CD4-positive, alpha-beta memory T cell (primary cell): Measurements from ENCODE around the gene PIP5K1C. TPM values are rescaled to one million over a fixed set of nuclear protein-coding genes. Genes with fewer than 3 reads are reported as not detected.

Experiments
- CTCF ChIA-PET: fragments of 350-600 bp; sonication (Branson Sonifier 250); formaldehyde crosslinking; loops from one replicate; lab custom pipeline; 2021; ENCODE audit warnings: inconsistent platforms; ENCODE audit not compliant: partially characterized antibody; lab: Charles Lee
- POLR2A ChIA-PET: fragments of 350-600 bp; sonication (Branson Sonifier 250); formaldehyde crosslinking; loops from one replicate; lab custom pipeline; 2021; ENCODE audit not compliant: partially characterized antibody; lab: Charles Lee
- DNase-seq, 5 donors: peaks; one replicate each; pipeline versions ENCODE4 v3.0.0 to v3.0.0-alpha.2; 2020 to 2022; ENCODE audit warnings: mixed read lengths in 1 of 5
- H3K27ac ChIP-seq: one replicate; pipeline ENCODE4 v1.7.0; 2013; ENCODE audit warnings: low read depth, low read length
- H3K27me3 ChIP-seq: 2 replicates; pipeline ENCODE4 v1.7.0; 2013; ENCODE audit warnings: mild to moderate bottlenecking, low read length, moderate library complexity; ENCODE audit not compliant: insufficient read depth
- H3K36me3 ChIP-seq: 2 replicates; pipeline ENCODE4 v1.7.0; 2013; ENCODE audit warnings: mild to moderate bottlenecking, low read length, moderate library complexity; ENCODE audit not compliant: insufficient read depth
- H3K4me1 ChIP-seq: 2 replicates; pipeline ENCODE4 v1.7.0; 2013; ENCODE audit warnings: mild to moderate bottlenecking, low read length, moderate library complexity; ENCODE audit not compliant: insufficient read depth
- H3K4me3 ChIP-seq, 2 donors: one replicate each; pipeline ENCODE4 v1.7.0; 2013; ENCODE audit warnings: low read length in 2 of 2, mild to moderate bottlenecking in 1 of 2
- H3K9me3 ChIP-seq, 2 donors: one replicate each; pipeline ENCODE4 v1.7.0; 2013; ENCODE audit warnings: low read length in 2 of 2, control low read depth in 1 of 2; ENCODE audit not compliant: control insufficient read depth in 1 of 2
- H3K27ac Mint-ChIP-seq, 7 donors: one replicate each; pipeline ENCODE4 v1.8.0; 2020 to 2021; ENCODE audit warnings: mixed read lengths in 7 of 7, mild to moderate bottlenecking in 6 of 7, inconsistent platforms in 3 of 7, moderate library complexity in 3 of 7
- H3K27me3 Mint-ChIP-seq, 2 donors: one replicate each; pipeline ENCODE4 v1.8.0; 2020 to 2021; ENCODE audit warnings: mixed read lengths in 2 of 2
- H3K36me3 Mint-ChIP-seq, 2 donors: one replicate each; pipeline ENCODE4 v1.8.0; 2020 to 2021; ENCODE audit warnings: mixed read lengths in 2 of 2, inconsistent platforms in 1 of 2, mild to moderate bottlenecking in 1 of 2
- H3K4me1 Mint-ChIP-seq, 4 donors: one replicate each; pipeline ENCODE4 v1.8.0; 2020 to 2021; ENCODE audit warnings: mixed read lengths in 4 of 4, mild to moderate bottlenecking in 1 of 4
- H3K4me3 Mint-ChIP-seq, 8 donors: one replicate each; pipeline ENCODE4 v1.8.0; 2020 to 2021; ENCODE audit warnings: mixed read lengths in 8 of 8, mild to moderate bottlenecking in 7 of 8, moderate library complexity in 6 of 8, inconsistent platforms in 3 of 8
- H3K9me3 Mint-ChIP-seq, 8 donors: one replicate each; pipeline ENCODE4 v1.8.0; 2020 to 2021; ENCODE audit warnings: mixed read lengths in 8 of 8, mild to moderate bottlenecking in 5 of 8, inconsistent platforms in 3 of 8, moderate library complexity in 1 of 8
- intact Hi-C: fragments of 100-400 bp; cut with micrococcal nuclease; formaldehyde crosslinking; loops from one replicate; pipeline ENCODE4 v1.15.1; 2023
- polyA plus RNA-seq, 2 donors: library from polyadenylated mRNA; unstranded; fragments of 300-500 nt; fragmentation: Illumina TruSeq; gene quantifications; one replicate each; pipeline ENCODE4 v1.2.3, GENCODE V29; 2021
- total RNA-seq, 2 experiments: library from RNA; stranded (reverse); gene quantifications; one replicate each; pipeline ENCODE4 v1.2.3, GENCODE V29; 2021

The PIP5K1C gene
- total and polyA plus RNA-seq, 4 experiments from 2014 or later = 1.7 to 29.7 (median 23.7) TPM

DNA sequence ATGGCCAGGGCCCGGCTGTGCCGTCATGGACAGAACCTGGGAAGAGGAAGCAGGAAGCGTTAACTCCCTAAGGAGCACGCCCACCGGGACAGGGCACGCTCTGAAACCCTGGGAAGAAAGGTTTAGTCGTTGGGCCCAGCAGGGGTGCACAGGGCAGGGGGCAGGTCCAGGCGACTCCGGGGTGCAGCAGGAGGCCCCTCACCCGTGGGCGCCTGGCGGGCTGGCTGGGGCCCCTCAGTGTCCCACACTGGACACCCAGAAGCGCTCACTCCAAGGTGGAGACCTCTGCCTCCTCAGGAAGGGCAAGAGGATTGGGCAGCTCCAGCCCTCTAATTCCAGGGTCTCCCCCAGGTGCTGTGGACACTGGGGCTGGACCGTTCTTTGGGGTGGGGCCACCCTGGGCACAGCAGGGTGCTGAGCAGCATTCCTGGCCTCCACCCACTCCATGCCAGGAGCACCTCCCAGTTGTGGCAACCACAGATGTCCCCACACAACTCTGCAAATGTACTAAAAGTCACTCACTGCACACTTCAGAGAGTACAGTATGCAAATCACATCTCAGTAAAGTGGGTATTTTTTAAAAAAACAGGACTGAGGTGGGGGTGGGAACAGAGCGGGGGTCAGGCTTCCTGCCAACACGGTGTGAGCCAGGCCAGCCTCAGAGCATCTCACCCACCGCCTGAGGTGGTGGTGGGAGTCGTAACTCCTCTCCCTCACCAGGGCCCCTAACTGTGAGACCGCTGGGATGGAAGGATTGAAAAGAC is 35.2 kb downstream of the PIP5K1C start:
- Mint-ChIP-seq H3K9me3 (no peaks in the 10 kb centered on the region), H3K4me3 (no peak overlapping the region), H3K27ac (no peak overlapping the region), H3K36me3 (peaks cover 7 to 26% of the 10 kb centered on the region in 2 donors), H3K4me1 (peaks cover 3 to 8% (median 5%) of the 10 kb centered on the region in 4 donors), H3K27me3 (no peaks in the 10 kb centered on the region)
- CTCF ChIA-PET = interaction anchor here (0.6 to 5.3 kb wide), 7 partner anchors 21 to 641 kb away, joined by 3 to 36 read pairs (median 3); partner anchors contain the start of gene TJP3
- H3K36me3 ChIP-seq = peaks cover 6% of the 10 kb centered on the region
- H3K9me3 ChIP-seq = no peaks in the 10 kb centered on the region
- intact Hi-C loops = no loop called here
- peaks cover 9% of the 10 kb centered on the region for H3K4me1 ChIP-seq
- H3K27me3 ChIP-seq = no peaks in the 10 kb centered on the region
- POLR2A ChIA-PET = no interaction called here
- no peak overlapping the region for H3K27ac ChIP-seq
- DNase-seq = peak in 1 of 5 donors; percentile 16
- no peak overlapping the region for H3K4me3 ChIP-seq

DNA sequence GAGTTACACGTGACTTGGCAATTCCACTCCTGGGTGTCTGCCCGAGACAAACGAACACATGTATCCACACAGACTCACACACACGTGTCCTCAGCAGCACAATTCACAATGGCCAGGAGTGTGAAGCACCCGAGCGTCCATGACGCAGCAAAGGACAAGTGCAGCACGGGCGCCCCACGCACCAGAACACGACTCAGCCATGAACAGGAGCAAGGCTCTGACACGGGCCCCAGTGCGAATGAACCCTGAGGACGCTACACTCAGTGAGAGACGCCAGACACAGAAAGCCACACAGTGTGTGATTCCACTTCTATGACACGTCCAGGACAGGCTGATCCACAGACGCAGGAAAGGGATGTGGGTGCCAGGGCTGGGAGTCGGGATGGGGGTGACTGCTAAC is 36.4 kb downstream of the PIP5K1C start:
- H3K27me3 ChIP-seq = no peaks in the 10 kb centered on the region
- H3K27ac ChIP-seq = no peak overlapping the region
- DNase-seq = no peak
- H3K27ac Mint-ChIP-seq = no peak overlapping the region
- intact Hi-C loops = no loop called here
- no peak overlapping the region for H3K4me3 ChIP-seq
- peaks cover 9% of the 10 kb centered on the region for H3K4me1 ChIP-seq
- H3K9me3 Mint-ChIP-seq = no peaks in the 10 kb centered on the region
- no peaks in the 10 kb centered on the region for H3K27me3 Mint-ChIP-seq
- no peaks in the 10 kb centered on the region for H3K9me3 ChIP-seq
- H3K4me3 Mint-ChIP-seq = no peak overlapping the region
- H3K36me3 Mint-ChIP-seq = peaks cover 7 to 29% of the 10 kb centered on the region in 2 donors
- H3K4me1 Mint-ChIP-seq = peaks cover 3 to 8% (median 5%) of the 10 kb centered on the region in 4 donors
- POLR2A ChIA-PET = no interaction called here
- CTCF ChIA-PET = interaction anchor here (0.8 kb wide), 1 partner anchor 32 kb away, joined by 3 read pairs; no protein-coding TSS in a partner anchor
- H3K36me3 ChIP-seq = peaks cover 6% of the 10 kb centered on the region

DNA sequence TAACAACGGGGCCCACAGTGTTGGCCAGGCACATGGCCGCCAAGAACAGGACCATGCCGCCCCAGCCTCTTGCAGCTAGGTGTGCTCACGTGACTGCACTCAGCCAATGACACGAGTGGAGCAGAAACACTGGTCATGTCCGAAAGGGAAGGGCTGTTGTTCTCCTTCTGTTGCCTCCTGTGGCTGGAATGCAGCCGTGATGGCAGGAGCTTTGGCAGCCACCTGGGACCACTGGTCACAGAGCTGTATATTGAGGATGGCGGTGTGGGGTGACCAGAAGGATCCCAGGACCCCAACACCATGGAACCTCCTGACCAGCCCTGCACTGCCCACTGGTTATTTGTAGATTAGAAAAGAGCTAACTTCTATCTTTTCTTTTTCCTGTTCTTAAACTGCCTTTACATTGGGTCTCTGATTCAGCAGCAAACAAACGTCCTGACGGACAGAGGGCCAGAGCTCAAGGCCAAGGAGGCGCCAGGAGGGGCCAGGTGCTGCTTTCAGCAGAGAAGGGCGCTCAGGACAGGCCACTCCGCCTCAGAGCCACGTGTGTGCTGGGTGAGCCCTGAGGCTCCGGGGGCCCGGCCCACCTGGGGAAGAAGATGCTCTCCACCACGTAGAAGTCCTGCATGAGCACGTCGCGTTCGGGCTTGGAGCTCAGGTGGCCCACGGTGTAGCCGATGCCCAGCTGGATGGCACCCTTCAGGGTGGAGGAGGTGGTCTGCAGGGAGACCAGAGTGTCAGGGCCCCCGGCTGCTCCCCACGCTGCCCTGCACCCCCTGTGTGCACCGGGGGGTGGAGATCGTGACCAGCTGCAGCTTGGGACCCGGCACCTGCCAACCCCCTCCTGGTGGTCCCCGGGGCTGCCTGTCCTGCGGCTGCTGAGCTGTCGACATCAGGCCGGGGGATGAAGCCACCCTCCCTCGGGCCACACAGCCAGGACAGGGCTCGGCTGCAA is 38.7 kb downstream of the PIP5K1C start:
- Histone ChIP-seq H3K27me3 (no peaks in the 10 kb centered on the region), H3K4me1 (peaks cover 9% of the 10 kb centered on the region), H3K4me3 (no peak overlapping the region), H3K36me3 (peaks cover 13% of the 10 kb centered on the region), H3K9me3 (no peaks in the 10 kb centered on the region), H3K27ac (no peak overlapping the region)
- ChIA-PET CTCF (interaction anchor here (0.8 to 2.8 kb wide), 7 partner anchors 30 to 160 kb away, joined by 3 to 11 read pairs (median 4); no protein-coding TSS in a partner anchor), POLR2A (interaction anchor here (0.6 to 1.2 kb wide), 2 partner anchors 27 to 121 kb away, joined by 3 read pairs; no protein-coding TSS in a partner anchor)
- no peak overlapping the region for H3K27ac Mint-ChIP-seq
- H3K4me1 Mint-ChIP-seq = peaks cover 3 to 7% (median 5%) of the 10 kb centered on the region in 4 donors
- H3K4me3 Mint-ChIP-seq = peak overlapping the region in 1 of 8 donors; percentile 55
- DNase-seq = peak in 1 of 5 donors; percentile 15
- H3K36me3 Mint-ChIP-seq = peaks cover 14 to 37% of the 10 kb centered on the region in 2 donors
- H3K27me3 Mint-ChIP-seq = no peaks in the 10 kb centered on the region
- H3K9me3 Mint-ChIP-seq = no peaks in the 10 kb centered on the region
- intact Hi-C loops = no loop called here

DNA sequence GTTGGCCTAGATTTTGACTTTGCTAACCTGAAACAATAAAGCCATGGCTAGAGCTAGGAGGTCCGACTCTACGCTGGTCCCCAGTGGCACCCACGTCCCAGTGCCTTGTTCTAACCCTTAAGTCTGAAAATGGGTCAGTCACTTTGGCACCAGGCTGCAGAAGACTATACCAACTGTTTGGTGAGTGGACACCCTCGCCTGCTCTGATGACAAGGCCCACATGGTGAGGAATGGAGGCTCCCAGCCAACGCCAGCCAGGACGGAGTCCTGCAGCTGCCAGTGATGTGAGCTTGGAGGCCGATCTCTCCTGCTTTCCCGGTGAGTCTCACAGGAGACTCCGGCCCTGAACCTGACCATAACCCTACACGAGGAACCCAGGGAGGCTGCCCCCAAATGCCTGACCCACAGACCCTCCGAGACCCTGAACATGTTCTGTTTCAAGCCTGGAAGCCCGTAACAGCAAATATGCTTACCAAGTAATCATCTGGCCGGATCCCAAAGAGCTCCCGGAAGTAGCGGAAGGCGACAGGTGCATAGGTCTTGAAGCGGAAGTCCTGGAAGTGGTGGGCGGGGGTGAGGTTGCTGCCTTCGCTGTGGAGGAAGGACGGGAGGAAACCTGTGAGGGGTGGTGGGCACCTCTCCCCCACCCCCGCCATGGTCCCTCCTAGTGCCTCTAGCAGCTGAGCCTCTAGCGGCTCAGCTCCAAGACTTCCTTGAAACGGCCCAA is 39.6 kb downstream of the PIP5K1C start:
- peak in 1 of 5 donors; percentile 32 for DNase-seq
- Mint-ChIP-seq H3K27me3 (no peaks in the 10 kb centered on the region), H3K27ac (peak overlapping the region in 1 of 7 donors; percentile 35), H3K9me3 (no peaks in the 10 kb centered on the region), H3K4me1 (peaks cover 0 to 2% (median 0%) of the 10 kb centered on the region in 4 donors), H3K4me3 (peak overlapping the region in 1 of 8 donors; percentile 55), H3K36me3 (peaks cover 14 to 31% of the 10 kb centered on the region in 2 donors)
- Histone ChIP-seq H3K27ac (no peak overlapping the region), H3K4me3 (no peak overlapping the region), H3K36me3 (peaks cover 13% of the 10 kb centered on the region), H3K27me3 (no peaks in the 10 kb centered on the region), H3K4me1 (peaks cover 3% of the 10 kb centered on the region), H3K9me3 (no peaks in the 10 kb centered on the region)
- CTCF ChIA-PET = interaction anchor here (1.0 to 2.8 kb wide), 3 partner anchors 31 to 96 kb away, joined by 3 to 11 read pairs (median 4); no protein-coding TSS in a partner anchor
- intact Hi-C loops = no loop called here
- POLR2A ChIA-PET = interaction anchor here (0.6 to 1.2 kb wide), 3 partner anchors 28 to 120 kb away, joined by 3 read pairs; no protein-coding TSS in a partner anchor

DNA sequence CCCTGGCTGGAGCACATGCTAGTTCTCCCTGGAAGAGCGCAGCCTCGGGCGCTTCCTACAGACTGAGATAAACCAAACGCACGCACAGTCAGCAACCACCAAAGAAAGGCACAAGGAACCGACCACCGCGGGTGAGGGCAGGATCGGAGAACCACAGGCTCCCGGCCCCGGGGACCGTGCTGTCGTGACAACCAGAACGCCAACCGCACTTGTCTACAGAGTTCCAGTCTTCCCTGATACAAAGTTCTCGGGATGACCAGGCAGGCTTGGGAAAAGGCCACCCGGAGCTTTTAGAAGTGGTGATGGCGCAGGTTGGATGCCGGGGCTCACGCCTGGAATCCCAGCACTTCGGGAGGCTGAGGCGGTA is 40.5 kb downstream of the PIP5K1C start:
- Histone ChIP-seq H3K27ac (no peak overlapping the region), H3K9me3 (no peaks in the 10 kb centered on the region), H3K4me1 (no peaks in the 10 kb centered on the region), H3K36me3 (peaks cover 13% of the 10 kb centered on the region), H3K27me3 (no peaks in the 10 kb centered on the region), H3K4me3 (no peak overlapping the region)
- H3K4me1 Mint-ChIP-seq = peaks cover 0 to 2% (median 0%) of the 10 kb centered on the region in 4 donors
- H3K4me3 Mint-ChIP-seq = no peak overlapping the region
- ChIA-PET POLR2A (interaction anchor here (0.6 kb wide), 1 partner anchor 30 kb away, joined by 3 read pairs; no protein-coding TSS in a partner anchor), CTCF (no interaction called here)
- DNase-seq = no peak
- intact Hi-C loops = no loop called here
- H3K27ac Mint-ChIP-seq = no peak overlapping the region
- H3K27me3 Mint-ChIP-seq = no peaks in the 10 kb centered on the region
- H3K9me3 Mint-ChIP-seq = no peaks in the 10 kb centered on the region
- H3K36me3 Mint-ChIP-seq = peaks cover 14 to 33% of the 10 kb centered on the region in 2 donors

DNA sequence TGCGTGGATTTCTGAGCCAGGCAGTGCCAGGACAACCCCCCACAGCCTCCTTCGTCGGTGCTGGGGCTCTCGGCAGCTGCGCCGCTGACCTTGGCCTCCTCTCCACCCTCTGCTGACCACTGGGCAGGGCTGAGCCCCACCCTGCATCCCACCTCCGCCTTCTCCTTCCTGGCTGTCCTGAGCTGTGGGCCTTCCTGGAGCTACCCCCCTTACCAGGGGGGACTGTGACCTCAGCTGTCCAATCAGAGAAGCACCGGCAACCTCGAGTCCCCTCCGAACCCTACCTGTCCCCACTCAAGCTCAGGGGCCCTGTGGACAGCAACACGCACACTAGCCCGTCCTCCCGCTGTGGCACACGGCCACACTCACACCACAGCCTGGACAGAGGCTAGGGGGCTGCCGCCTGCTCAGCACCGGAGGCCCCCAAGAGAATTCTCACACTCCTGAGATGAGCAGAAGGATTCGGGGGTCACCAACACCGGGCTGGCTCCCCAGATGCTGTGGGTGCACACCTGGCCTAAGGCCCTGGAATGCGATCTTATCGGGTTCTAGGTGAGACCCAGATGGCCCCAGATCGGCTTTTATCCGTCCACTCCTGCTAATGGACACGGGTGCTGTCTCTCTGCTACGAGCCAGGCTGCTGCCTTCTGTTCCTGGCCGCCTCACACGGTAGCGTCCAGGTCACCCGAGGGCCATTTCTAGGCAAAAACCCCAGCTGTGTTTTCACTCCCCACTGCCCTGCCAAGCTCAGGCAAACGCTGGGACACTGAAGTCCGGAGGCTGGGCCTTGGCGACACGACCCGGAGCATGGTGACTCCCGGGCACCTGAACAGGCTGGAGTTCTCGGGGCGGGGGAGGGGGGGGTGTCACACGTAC is 41.2 kb downstream of the PIP5K1C start:
- ChIA-PET POLR2A (interaction anchor here (0.5 kb wide), 1 partner anchor 119 kb away, joined by 3 read pairs; no protein-coding TSS in a partner anchor), CTCF (no interaction called here)
- peaks cover 13% of the 10 kb centered on the region for H3K36me3 ChIP-seq

More for the DNA sequence above, 41.2 kb downstream of the PIP5K1C start:
- Histone ChIP-seq H3K27me3 (no peaks in the 10 kb centered on the region), H3K9me3 (no peaks in the 10 kb centered on the region), H3K4me1 (no peaks in the 10 kb centered on the region), H3K27ac (no peak overlapping the region), H3K4me3 (no peak overlapping the region)
- intact Hi-C loops = no loop called here
- peak in 1 of 5 donors; percentile 24 for DNase-seq
- H3K36me3 Mint-ChIP-seq = peaks cover 14 to 33% of the 10 kb centered on the region in 2 donors
- no peak overlapping the region for H3K4me3 Mint-ChIP-seq
- no peaks in the 10 kb centered on the region for H3K9me3 Mint-ChIP-seq
- no peaks in the 10 kb centered on the region for H3K27me3 Mint-ChIP-seq
- H3K27ac Mint-ChIP-seq = peak overlapping the region in 1 of 7 donors; percentile 73
- H3K4me1 Mint-ChIP-seq = peaks cover 0 to 2% (median 0%) of the 10 kb centered on the region in 4 donors
